Embryonic facial prominence (tissue), 1 donor: Measurements from ENCODE around the gene LTBP2.
"Not testable (repeated sequence)": the region's sequence is repeated elsewhere in the genome, so short reads cannot be mapped to it uniquely, and the experiment has no call there.

Experiments
- DNase-seq: peaks from one replicate; pipeline ENCODE4 v3.0.0-alpha.2; 2016; ENCODE audit errors: extremely low spot score

The LTBP2 gene

GRCh38 chr14:74483321-74483720 is 128.7 kb downstream of the LTBP2 start:
- no peak for DNase-seq

GRCh38 chr14:74482571-74482970 is 129.5 kb downstream of the LTBP2 start:
- DNase-seq: no peak

GRCh38 chr14:74480046-74480445 is 132.0 kb downstream of the LTBP2 start:
- no peak for DNase-seq

- no peak for DNase-seq
These were observed 132.9 kb downstream of the LTBP2 start for GRCh38 chr14:74478996-74479635.

GRCh38 chr14:74476607-74477006 is 135.4 kb downstream of the LTBP2 start:
- no peak for DNase-seq

- DNase-seq: no peak
These were observed 135.9 kb downstream of the LTBP2 start for GRCh38 chr14:74476107-74476506.

- no peak for DNase-seq
These were observed 136.4 kb downstream of the LTBP2 start for GRCh38 chr14:74475678-74476077.

- DNase-seq: no peak
These were observed 137.7 kb downstream of the LTBP2 start for GRCh38 chr14:74474376-74474775.

GRCh38 chr14:74472601-74473000 is 139.4 kb downstream of the LTBP2 start:
- DNase-seq: no peak

- DNase-seq: no peak
These were observed 142.2 kb downstream of the LTBP2 start for GRCh38 chr14:74469548-74470518.

- DNase-seq: no peak
These were observed 143.5 kb downstream of the LTBP2 start for GRCh38 chr14:74468513-74468912.

GRCh38 chr14:74465335-74465734 is 146.7 kb downstream of the LTBP2 start:
- DNase-seq: no peak

GRCh38 chr14:74464785-74465184 is 147.3 kb downstream of the LTBP2 start:
- DNase-seq: no peak

- DNase-seq: no peak
These were observed 148.3 kb downstream of the LTBP2 start for GRCh38 chr14:74463697-74464096.

- no peak for DNase-seq
These were observed 149.0 kb downstream of the LTBP2 start for GRCh38 chr14:74462993-74463392.

- no peak for DNase-seq
These were observed 152.1 kb downstream of the LTBP2 start for GRCh38 chr14:74459976-74460375.

GRCh38 chr14:74459289-74459946 is 152.6 kb downstream of the LTBP2 start:
- DNase-seq: no peak

GRCh38 chr14:74457565-74457895 is 154.5 kb downstream of the LTBP2 start:
- no peak for DNase-seq

GRCh38 chr14:74456684-74457564 is 155.1 kb downstream of the LTBP2 start:
- no peak for DNase-seq

- not testable (repeated sequence) for DNase-seq
These were observed 157.6 kb downstream of the LTBP2 start for GRCh38 chr14:74454397-74454796.
